ENCODE results near the gene IL5. TPM values are rescaled to one million over a fixed set of nuclear protein-coding genes. Genes with fewer than 3 reads are reported as not detected.

IL5 gene
- total and polyA plus RNA-seq, 11 donors: not detected

GRCh38 chr5:132539716-132540115 is 3.6 kb downstream of the IL5 start:
- Histone ChIP-seq H3K27ac (no peak overlapping the region), H3K27me3 (no peaks in the 10 kb centered on the region), H3K36me3 (no peaks in the 10 kb centered on the region), H3K4me1 (no peaks in the 10 kb centered on the region), H3K4me3 (no peak overlapping the region), H3K9me3 (no peaks in the 10 kb centered on the region)
- 76 to 83% (median 81%) methylated on average over 4 of the region's 4 CpGs for WGBS, 4 donors
- ATAC-seq (no peak), DNase-seq (no peak)
- intact Hi-C loops (cut with DNase I): loop anchor here in 2 of 10 donors (10.0 kb wide), 1 partner anchor 275 kb away; the partner anchor contains the start of gene SOWAHA (in 2 of the 2)
- TF ChIP-seq CTCF (IDR thresholded peaks at IDR 0.05) (no peak), POLR2A (IDR thresholded peaks at IDR 0.05) (no peak)

- Histone ChIP-seq H3K36me3 (no peaks in the 10 kb centered on the region), H3K4me3 (no peak overlapping the region), H3K27me3 (no peaks in the 10 kb centered on the region), H3K27ac (no peak overlapping the region), H3K4me1 (peaks cover 0 to 6% (median 0%) of the 10 kb centered on the region in 12 donors), H3K9me3 (no peaks in the 10 kb centered on the region)
- whole genome bisulfite sequencing, 4 donors: 90 to 92% (median 91%) methylated on average over 4 of the region's 4 CpGs
- no peak for ATAC-seq
- DNase-seq: no peak
- TF ChIP-seq POLR2A (IDR thresholded peaks at IDR 0.05) (no peak), CTCF (IDR thresholded peaks at IDR 0.05) (no peak)
- intact Hi-C loops (cut with DNase I): loop anchor here in 2 of 10 donors (10.0 kb wide), 1 partner anchor 284 kb away; the partner anchor contains the start of gene SOWAHA (in 2 of the 2)
Observed at GRCh38 chr5:132530946-132531345, 12.4 kb downstream of the IL5 start.

DNA sequence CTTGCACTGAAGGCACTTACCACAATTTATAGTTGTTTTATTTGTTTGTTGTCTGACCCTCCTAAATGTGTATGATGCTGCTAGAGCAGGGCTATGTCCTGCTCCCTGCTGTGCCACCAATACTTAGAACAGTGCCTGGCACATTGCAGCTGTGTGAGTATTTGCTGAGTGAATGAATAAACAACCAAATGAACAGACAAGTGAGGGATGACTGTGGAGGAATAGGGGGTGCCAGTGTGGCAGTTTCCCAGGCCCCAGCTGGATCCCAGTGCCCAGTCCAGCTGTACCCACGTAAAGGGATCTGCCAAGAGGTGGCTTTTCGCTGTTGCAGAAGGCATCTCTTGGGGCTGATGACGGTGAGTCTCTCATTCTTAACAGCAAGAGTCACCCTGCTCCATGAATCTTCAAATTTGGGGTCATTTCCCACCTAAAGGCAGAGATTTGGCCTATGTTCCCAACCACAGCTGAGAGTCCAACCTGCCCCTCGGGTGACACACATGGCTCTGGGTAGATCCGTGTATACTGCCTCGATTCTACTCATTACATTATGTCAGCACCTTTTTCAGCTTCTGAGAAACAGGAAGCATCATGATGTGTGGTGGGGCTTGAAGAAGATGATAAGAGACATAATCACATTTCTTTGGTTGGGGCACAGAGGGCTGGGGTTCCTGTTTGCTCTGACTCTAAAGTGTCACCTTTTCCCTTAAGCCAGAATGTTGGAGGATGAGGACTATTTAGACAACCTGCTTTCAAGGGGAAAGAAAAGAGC is 14.3 kb downstream of the IL5 start:
- H3K36me3 ChIP-seq: no peaks in the 10 kb centered on the region
- DNase-seq (no peak), ATAC-seq (no peak)
- no peaks in the 10 kb centered on the region for H3K27me3 ChIP-seq
- peaks cover 0 to 6% (median 0%) of the 10 kb centered on the region in 12 donors for H3K4me1 ChIP-seq
- 70 to 77% (median 75%) methylated on average over 6 of the region's 6 CpGs for WGBS, 4 donors
- H3K9me3 ChIP-seq: no peaks in the 10 kb centered on the region
- H3K4me3 ChIP-seq: no peak overlapping the region
- intact Hi-C loops (cut with DNase I): loop anchor here in 8 of 10 donors (5.0 to 10.0 kb wide), 5 partner anchors 186 to 296 kb away; partner anchors contain the start of gene SOWAHA (in 2 of the 8)
- no peak for TF ChIP-seq CTCF (IDR thresholded peaks at IDR 0.05)
- TF ChIP-seq POLR2A (IDR thresholded peaks at IDR 0.05): no peak
- H3K27ac ChIP-seq: no peak overlapping the region

DNA sequence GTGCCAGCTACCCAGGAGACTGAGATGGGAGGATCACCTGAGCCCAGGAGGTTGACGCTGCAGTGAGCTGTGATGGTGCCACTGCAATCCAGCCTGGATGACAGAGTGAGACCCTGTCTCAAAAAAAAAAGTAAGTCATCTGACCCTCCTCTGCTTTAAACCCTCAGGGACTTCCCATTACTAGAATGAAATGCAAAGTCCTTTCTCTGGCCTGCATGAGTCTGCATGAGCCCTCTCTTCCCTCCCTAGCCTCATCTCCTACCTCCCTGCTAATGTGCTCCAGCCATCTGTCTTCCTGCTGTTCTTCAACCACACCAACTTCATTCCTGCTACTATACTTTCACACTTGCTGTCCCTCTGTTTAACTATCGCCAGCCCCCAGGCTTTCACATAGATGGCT is 15.3 kb downstream of the IL5 start:
- TF ChIP-seq CTCF (IDR thresholded peaks at IDR 0.05) (no peak), POLR2A (IDR thresholded peaks at IDR 0.05) (no peak)
- DNase-seq (no peak), ATAC-seq (no peak)
- WGBS, 4 donors: 92 to 96% (median 94%) methylated on average over 2 of the region's 2 CpGs
- intact Hi-C loops (cut with DNase I): loop anchor here in 8 of 10 donors (5.0 to 10.0 kb wide), 5 partner anchors 187 to 297 kb away; partner anchors contain the start of gene SOWAHA (in 2 of the 8)
- Histone ChIP-seq H3K27me3 (no peaks in the 10 kb centered on the region), H3K36me3 (no peaks in the 10 kb centered on the region), H3K27ac (no peak overlapping the region), H3K4me3 (no peak overlapping the region), H3K4me1 (peaks cover 0 to 6% (median 0%) of the 10 kb centered on the region in 12 donors), H3K9me3 (no peaks in the 10 kb centered on the region)
